ENCODE results near the gene RPL7L1. TPM values are rescaled to one million over a fixed set of nuclear protein-coding genes. Genes with fewer than 3 reads are reported as not detected.
"Not testable (repeated sequence)": the region's sequence is repeated elsewhere in the genome, so short reads cannot be mapped to it uniquely, and the experiment has no call there.

RPL7L1 gene
- total and polyA plus RNA-seq, 2 of the 4 experiments (the other 2 are of a cell fraction), result 43.0 to 112 TPM

DNA sequence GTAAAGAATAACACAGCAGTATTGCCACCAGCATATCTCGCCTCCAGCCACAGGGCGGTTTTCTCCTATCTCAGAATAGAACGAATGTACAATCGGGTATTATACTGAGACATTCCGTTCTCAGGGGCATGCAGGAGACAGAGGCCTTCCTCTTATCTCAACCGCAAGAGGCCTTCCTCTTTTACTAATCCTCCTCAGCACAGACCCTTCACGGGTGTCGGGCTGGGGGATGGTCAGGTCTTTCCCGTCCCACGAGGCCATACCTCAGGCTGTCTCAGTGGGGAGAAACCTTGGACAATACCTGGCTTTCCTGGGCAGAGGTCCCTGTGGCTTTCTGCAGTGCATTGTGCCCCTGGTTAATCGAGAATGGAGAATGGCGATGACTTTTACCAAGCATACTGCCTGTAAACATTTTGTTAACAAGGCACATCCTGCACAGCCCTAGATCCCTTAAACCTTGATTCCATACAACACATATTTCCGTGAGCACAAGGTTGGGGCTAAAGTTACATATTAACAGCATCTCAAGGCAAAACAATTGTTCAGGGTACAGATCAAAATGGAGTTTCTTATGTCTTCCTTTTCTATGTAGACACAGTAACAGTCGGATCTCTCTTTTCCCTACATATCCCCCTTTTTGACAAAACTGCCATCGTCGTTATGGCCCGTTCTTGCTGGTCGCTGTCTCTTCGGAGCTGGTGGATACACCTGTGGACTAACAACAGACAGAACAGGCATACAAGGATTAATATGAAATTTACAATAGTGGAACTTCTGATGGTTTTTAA, 14.8 kb downstream of the RPL7L1 start:
- WGBS, 2 experiments (ENCODE audit: extremely low coverage in 2 of 2, insufficient read length in 1 of 2), result no CpG with 5 or more reads among the region's 19 CpGs

More for the DNA sequence above, 14.8 kb downstream of the RPL7L1 start:
- dilution Hi-C loops (cut with HindIII; ENCODE audit: low sequenced_read_pairs, unreplicated experiment); H4K5ac ChIP-seq (ENCODE audit: low read depth, low read length); DNase-seq; H3K4ac ChIP-seq (ENCODE audit: low read depth, low read length); H3K56ac ChIP-seq (ENCODE audit: extremely low read depth, insufficient read depth, low read length); H2BK20ac ChIP-seq (ENCODE audit: low read depth, low read length); CTCF ChIA-PET; H3K18ac ChIP-seq (ENCODE audit: low read depth, low read length); H3K4me2 ChIP-seq (ENCODE audit: low read depth, low read length); H3K14ac ChIP-seq (replicated peaks; ENCODE audit: low read depth, low read length); BruUV-seq (replicated peaks); H3K23ac ChIP-seq (ENCODE audit: low read depth, low read length); H3K4me1 ChIP-seq (ENCODE audit: control insufficient read depth, insufficient read depth, low read length); H2BK5ac ChIP-seq (ENCODE audit: low read depth, low read length, poor library complexity, severe bottlenecking); H3K79me1 ChIP-seq (ENCODE audit: low read depth in 1 of 2, low read length in 2 of 2); H2AFZ ChIP-seq (replicated peaks; ENCODE audit: low read length, poor library complexity); POLR2A ChIA-PET (ENCODE audit: unreplicated experiment); H2BK15ac ChIP-seq (ENCODE audit: low read depth, low read length); H3K9me1 ChIP-seq (ENCODE audit: insufficient read depth, low read length); H4K91ac ChIP-seq (ENCODE audit: insufficient read depth, low read depth, low read length); H4K8ac ChIP-seq (ENCODE audit: low read depth in 2 of 2, low read length in 2 of 2); ATAC-seq (ENCODE audit: low read depth); H3K27ac ChIP-seq (ENCODE audit: insufficient read depth, low read length); H2AK5ac ChIP-seq (ENCODE audit: low read depth, low read length); H3K27me3 ChIP-seq (ENCODE audit: control insufficient read depth, insufficient read depth, low read length); H2BK120ac ChIP-seq (ENCODE audit: low read depth, low read length); H4K20me1 ChIP-seq (ENCODE audit: insufficient read depth, low read length); H3K9ac ChIP-seq (ENCODE audit: low read depth, low read length); H3K4me3 ChIP-seq (ENCODE audit: insufficient read depth, low read depth, low read length); H3K36me3 ChIP-seq (ENCODE audit: control insufficient read depth, insufficient read depth, low read length); H3K9me3 ChIP-seq (ENCODE audit: control insufficient read depth, insufficient read depth, low read length); H2AK9ac ChIP-seq (replicated peaks; ENCODE audit: low read depth, low read length, poor library complexity): not testable (repeated sequence)
- intact Hi-C loops (cut with micrococcal nuclease), result loop anchor here (10.0 kb wide), 1 partner anchor 819 kb away; no protein-coding TSS in a partner anchor
- in situ Hi-C loops (cut with MboI; ENCODE audit: low sequenced_read_pairs), result loop anchor here (25.0 kb wide), 1 partner anchor 807 kb away; no protein-coding TSS in a partner anchor
